Right ventricle myocardium superior (tissue), 1 donor: ENCODE results near the gene PNCK. TPM values are rescaled to one million over a fixed set of nuclear protein-coding genes. Genes with fewer than 3 reads are reported as not detected.
"Not testable (repeated sequence)": the region's sequence is repeated elsewhere in the genome, so short reads cannot be mapped to it uniquely, and the experiment has no call there.

Experiments used
- ATAC-seq: fragments of 200-7000 bp; cut with Tn5 transposase; one replicate; pipeline ENCODE4 v1.9.1; 2020; ENCODE audit warnings: mild to moderate bottlenecking; ENCODE audit not compliant: poor library complexity
- DNase-seq: peaks from one replicate; pipeline ENCODE4 v3.0.0-alpha.2; 2020
- intact Hi-C: fragments of 100-400 bp; cut with DNase I; formaldehyde crosslinking; loops from one replicate; pipeline ENCODE4 v1.11.2; 2022
- total RNA-seq: library from RNA; stranded (reverse); fragmentation: NEBNext Ultra II Directional; extraction: Animal tissue kit (Norgen Biotek cat#: 25700); gene quantifications from one replicate; pipeline ENCODE4 v1.2.1, GENCODE V29; 2021
- donor health status: DM: no; HTN: yes; CAD: no; lungs with severe emphysema.

Gene PNCK
- total RNA-seq, 1 donor from 2014 or later = 8.1 TPM

GRCh38 chrX:153688911-153689590 is 15.4 kb upstream of the PNCK start:
- intact Hi-C loops = no loop called here
- ATAC-seq (peak; percentile 66), DNase-seq (peak; percentile 63)

GRCh38 chrX:153688506-153688905 is 14.9 kb upstream of the PNCK start:
- no peak for ATAC-seq
- intact Hi-C loops = no loop called here
- no peak for DNase-seq

GRCh38 chrX:153688071-153688470 is 14.5 kb upstream of the PNCK start:
- no peak for DNase-seq
- no peak for ATAC-seq

GRCh38 chrX:153687121-153688039 is 13.8 kb upstream of the PNCK start, which contains the start of gene SLC6A8:
Gene SLC6A8, plus strand, starts transcription at chrX:153687926. Its CDS starts 649 bp downstream, at chrX:153688575.
- intact Hi-C loops = no loop called here
- ATAC-seq (peak; percentile 72), DNase-seq (peak; percentile 82)

More at GRCh38 chrX:153688071-153688470, 14.5 kb upstream of the PNCK start:
- intact Hi-C loops = no loop called here

GRCh38 chrX:153686711-153687110 is 13.1 kb upstream of the PNCK start:
- ATAC-seq (no peak), DNase-seq (no peak)
- intact Hi-C loops = no loop called here

- DNase-seq = no peak
These were observed 12.4 kb upstream of the PNCK start for GRCh38 chrX:153685751-153686696.

GRCh38 chrX:153685156-153685536 is 11.5 kb upstream of the PNCK start:
- ATAC-seq (no peak), DNase-seq (no peak)
- intact Hi-C loops = no loop called here

More at GRCh38 chrX:153685751-153686696, 12.4 kb upstream of the PNCK start:
- intact Hi-C loops = no loop called here
- ATAC-seq = no peak

- ATAC-seq (no peak), DNase-seq (no peak)
- intact Hi-C loops = no loop called here
These were observed 11.0 kb upstream of the PNCK start for GRCh38 chrX:153684467-153685155.

GRCh38 chrX:153683486-153683885 is 9.9 kb upstream of the PNCK start:
- intact Hi-C loops, DNase-seq, ATAC-seq: not testable (repeated sequence)

GRCh38 chrX:153681175-153681574 is 7.6 kb upstream of the PNCK start:
- DNase-seq = no peak
- intact Hi-C loops = no loop called here
- no peak for ATAC-seq

- no peak for DNase-seq
- intact Hi-C loops = no loop called here
These were observed 722 bp upstream of the PNCK start for GRCh38 chrX:153674219-153674851.

GRCh38 chrX:153672531-153673427 is 834 bp downstream of the PNCK start:
- DNase-seq (no peak), ATAC-seq (no peak)
- intact Hi-C loops = no loop called here

More at GRCh38 chrX:153674219-153674851, 722 bp upstream of the PNCK start:
- ATAC-seq = no peak

GRCh38 chrX:153671589-153672530 is 1.8 kb downstream of the PNCK start:
- ATAC-seq = no peak
- intact Hi-C loops = no loop called here
- DNase-seq = no peak

GRCh38 chrX:153670748-153671588 is 2.6 kb downstream of the PNCK start:
- ATAC-seq (no peak), DNase-seq (no peak)
- intact Hi-C loops = no loop called here
